Astrocyte (in vitro differentiated cells and primary cell): ENCODE results near the gene SLC7A10. TPM values are rescaled to one million over a fixed set of nuclear protein-coding genes. Genes with fewer than 3 reads are reported as not detected.

Experiments used
- DNase-seq: peaks from one replicate; pipeline ENCODE4 v3.0.0-alpha.2; 2010; ENCODE audit warnings: low read depth
- FAIRE-seq: peaks from 2 replicates; lab custom pipeline; 2011; peaks lifted over from hg19 to GRCh38; lab: Jason Lieb, UNC
- H2AFZ ChIP-seq: 2 replicates; pipeline ENCODE4 v1.6.0; 2012; ENCODE audit warnings: low read depth, low read length, inconsistent platforms
- H3K27ac ChIP-seq: 2 replicates; pipeline ENCODE4 v1.5.1; 2011; ENCODE audit warnings: low read depth, low read length, inconsistent platforms
- H3K27me3 ChIP-seq: 2 replicates; pipeline ENCODE4 v1.6.0; 2011; ENCODE audit warnings: low read length, inconsistent platforms; ENCODE audit not compliant: insufficient read depth
- H3K36me3 ChIP-seq: 2 replicates; pipeline ENCODE4 v1.5.1; 2011; ENCODE audit warnings: low read length, inconsistent platforms; ENCODE audit not compliant: insufficient read depth
- H3K4me1 ChIP-seq: 2 replicates; pipeline ENCODE4 v1.5.1; 2011; ENCODE audit warnings: low read length, inconsistent platforms; ENCODE audit not compliant: insufficient read depth
- H3K4me2 ChIP-seq: 2 replicates; pipeline ENCODE4 v1.6.0; 2012; ENCODE audit warnings: low read length, inconsistent platforms
- H3K4me3 ChIP-seq: 2 replicates; pipeline ENCODE4 v1.5.1; 2011; ENCODE audit warnings: low read depth, mild to moderate bottlenecking, low read length, inconsistent platforms; ENCODE audit not compliant: insufficient read depth
- H3K79me2 ChIP-seq: 2 replicates; pipeline ENCODE4 v1.6.0; 2012; ENCODE audit warnings: mild to moderate bottlenecking, low read length, inconsistent platforms; ENCODE audit not compliant: insufficient read depth
- H3K9ac ChIP-seq: 2 replicates; pipeline ENCODE4 v1.6.0; 2012; ENCODE audit warnings: mild to moderate bottlenecking, low read length, inconsistent platforms
- H3K9me3 ChIP-seq: 2 replicates; pipeline ENCODE4 v1.5.1; 2012; ENCODE audit warnings: low read depth, mild to moderate bottlenecking, low read length, inconsistent platforms; ENCODE audit not compliant: insufficient read depth
- H4K20me1 ChIP-seq: 2 replicates; pipeline ENCODE4 v1.6.0; 2012; ENCODE audit warnings: low read length, inconsistent platforms; ENCODE audit not compliant: insufficient read depth
- H3K27ac Mint-ChIP-seq: one replicate; pipeline ENCODE4 v1.8.0; 2021; ENCODE audit warnings: mild to moderate bottlenecking, mixed read lengths; ENCODE audit not compliant: unreplicated experiment
- H3K27me3 Mint-ChIP-seq: one replicate; pipeline ENCODE4 v1.8.0; 2021; ENCODE audit warnings: low read depth, mixed read lengths; ENCODE audit not compliant: unreplicated experiment
- H3K36me3 Mint-ChIP-seq: one replicate; pipeline ENCODE4 v1.8.0; 2021; ENCODE audit warnings: low read depth, mixed read lengths; ENCODE audit not compliant: unreplicated experiment
- H3K4me1 Mint-ChIP-seq: one replicate; pipeline ENCODE4 v1.8.0; 2021; ENCODE audit warnings: low read depth, mixed read lengths; ENCODE audit not compliant: unreplicated experiment
- H3K4me3 Mint-ChIP-seq: one replicate; pipeline ENCODE4 v1.8.0; 2021; ENCODE audit warnings: mild to moderate bottlenecking, moderate library complexity, mixed read lengths; ENCODE audit not compliant: unreplicated experiment
- H3K9me3 Mint-ChIP-seq: one replicate; pipeline ENCODE4 v1.8.0; 2021; ENCODE audit warnings: mild to moderate bottlenecking, mixed read lengths; ENCODE audit not compliant: unreplicated experiment
- EZH2 ChIP-seq: IDR thresholded peaks from 2 replicates; pipeline ENCODE4 v1.6.1; 2012; ENCODE audit warnings: mild to moderate bottlenecking, low read length, inconsistent platforms; ENCODE audit not compliant: insufficient read depth
- total RNA-seq: library from RNA; stranded (reverse); gene quantifications from 2 replicates; pipeline ENCODE4 v1.2.1, GENCODE V29; 2021
- TF ChIP-seq, protein P1 (sequence below): IDR thresholded peaks from 2 replicates; pipeline ENCODE4 v1.5.1; 2011; ENCODE audit warnings: low read depth, mild to moderate bottlenecking, inconsistent platforms, low read length, moderate library complexity; ENCODE audit not compliant: insufficient read depth

The SLC7A10 gene
- total RNA-seq, 1 donor from 2014 or later: 0.61 TPM

DNA sequence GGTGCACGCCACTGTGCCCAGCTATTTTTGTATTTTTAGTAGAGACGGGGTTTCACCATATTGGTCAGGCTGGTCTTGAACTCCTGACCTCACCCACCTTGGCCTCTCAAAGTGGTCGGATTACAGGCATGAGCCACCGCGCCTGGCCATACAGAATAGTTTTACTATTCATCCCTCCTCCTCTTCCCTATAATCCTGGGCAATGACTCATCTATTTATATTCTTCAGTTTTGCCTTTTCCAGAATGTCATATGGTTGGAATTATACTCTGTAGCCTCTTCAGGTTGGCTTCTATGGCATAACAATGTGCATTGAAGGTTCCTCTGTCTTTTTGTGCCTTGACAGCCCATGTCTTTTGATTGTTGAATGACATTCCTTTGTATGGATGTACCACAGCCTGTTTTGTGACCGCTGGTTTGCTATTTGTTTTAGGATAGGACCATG, 53.7 kb downstream of the SLC7A10 start:
- no peaks in the 10 kb centered on the region for H3K27me3 ChIP-seq
- peak; percentile 37 for FAIRE-seq
- H3K27ac Mint-ChIP-seq: no peak overlapping the region

DNA sequence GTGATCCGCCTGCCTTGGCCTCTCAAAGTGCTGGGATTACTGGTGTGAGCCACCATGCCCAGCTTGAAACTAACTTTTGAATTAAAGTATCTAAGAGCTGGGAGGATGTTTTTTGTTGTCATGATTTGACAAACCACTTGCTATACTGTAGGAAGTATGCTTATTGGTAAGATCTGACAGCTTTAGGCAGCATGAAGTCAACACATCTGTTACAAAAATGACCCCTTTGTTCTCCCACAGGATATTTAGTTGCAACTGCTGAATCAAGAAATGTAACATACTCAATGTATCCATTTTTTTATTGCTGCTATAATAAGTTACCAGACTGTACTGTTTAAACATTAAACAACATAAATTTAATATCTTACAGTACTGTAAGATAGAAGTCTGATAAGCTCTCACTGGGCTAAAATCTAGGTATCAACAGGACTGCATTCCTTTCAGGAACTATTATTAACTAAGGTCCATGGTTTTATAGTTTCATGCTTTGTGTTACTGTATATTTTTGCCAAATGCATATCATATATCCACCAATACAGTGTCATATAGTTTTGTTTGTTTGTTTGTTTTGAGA, 54.3 kb downstream of the SLC7A10 start:
- H3K4me1 ChIP-seq: peaks cover 16% of the 10 kb centered on the region
- H3K36me3 ChIP-seq: no peaks in the 10 kb centered on the region
- FAIRE-seq (no peak), DNase-seq (no peak)
- peaks cover 5% of the 10 kb centered on the region for H3K4me1 Mint-ChIP-seq
- H3K4me2 ChIP-seq: peak overlapping the region; percentile 47
- H3K9ac ChIP-seq: no peak overlapping the region
- H3K9me3 ChIP-seq: no peaks in the 10 kb centered on the region
- H3K4me3 ChIP-seq: no peak overlapping the region
- H2AFZ ChIP-seq: no peak overlapping the region
- peaks cover 14% of the 10 kb centered on the region for H3K79me2 ChIP-seq
- H3K27me3 ChIP-seq: no peaks in the 10 kb centered on the region
- no peaks in the 10 kb centered on the region for H3K27me3 Mint-ChIP-seq
- H3K4me3 Mint-ChIP-seq: no peak overlapping the region
- no peak overlapping the region for H3K27ac ChIP-seq
- peaks cover 9% of the 10 kb centered on the region for H3K36me3 Mint-ChIP-seq
- TF ChIP-seq EZH2: no peak
- TF ChIP-seq, protein P1, sequence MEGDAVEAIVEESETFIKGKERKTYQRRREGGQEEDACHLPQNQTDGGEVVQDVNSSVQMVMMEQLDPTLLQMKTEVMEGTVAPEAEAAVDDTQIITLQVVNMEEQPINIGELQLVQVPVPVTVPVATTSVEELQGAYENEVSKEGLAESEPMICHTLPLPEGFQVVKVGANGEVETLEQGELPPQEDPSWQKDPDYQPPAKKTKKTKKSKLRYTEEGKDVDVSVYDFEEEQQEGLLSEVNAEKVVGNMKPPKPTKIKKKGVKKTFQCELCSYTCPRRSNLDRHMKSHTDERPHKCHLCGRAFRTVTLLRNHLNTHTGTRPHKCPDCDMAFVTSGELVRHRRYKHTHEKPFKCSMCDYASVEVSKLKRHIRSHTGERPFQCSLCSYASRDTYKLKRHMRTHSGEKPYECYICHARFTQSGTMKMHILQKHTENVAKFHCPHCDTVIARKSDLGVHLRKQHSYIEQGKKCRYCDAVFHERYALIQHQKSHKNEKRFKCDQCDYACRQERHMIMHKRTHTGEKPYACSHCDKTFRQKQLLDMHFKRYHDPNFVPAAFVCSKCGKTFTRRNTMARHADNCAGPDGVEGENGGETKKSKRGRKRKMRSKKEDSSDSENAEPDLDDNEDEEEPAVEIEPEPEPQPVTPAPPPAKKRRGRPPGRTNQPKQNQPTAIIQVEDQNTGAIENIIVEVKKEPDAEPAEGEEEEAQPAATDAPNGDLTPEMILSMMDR: no peak
- H3K27ac Mint-ChIP-seq: no peak overlapping the region
- peaks cover 13% of the 10 kb centered on the region for H4K20me1 ChIP-seq
- peaks cover 8% of the 10 kb centered on the region for H3K9me3 Mint-ChIP-seq

More for the DNA sequence above, 53.7 kb downstream of the SLC7A10 start:
- peak; percentile 47 for DNase-seq
- Mint-ChIP-seq H3K36me3 (peaks cover 9% of the 10 kb centered on the region), H3K4me3 (no peak overlapping the region), H3K4me1 (peaks cover 5% of the 10 kb centered on the region), H3K9me3 (peaks cover 8% of the 10 kb centered on the region), H3K27me3 (no peaks in the 10 kb centered on the region)
- no peaks in the 10 kb centered on the region for H3K36me3 ChIP-seq
- TF ChIP-seq, protein P1: no peak
- TF ChIP-seq EZH2: no peak
- no peak overlapping the region for H3K27ac ChIP-seq
- peaks cover 16% of the 10 kb centered on the region for H3K4me1 ChIP-seq
- peaks cover 13% of the 10 kb centered on the region for H4K20me1 ChIP-seq
- peaks cover 15% of the 10 kb centered on the region for H3K79me2 ChIP-seq
- H3K9ac ChIP-seq: no peak overlapping the region
- H3K4me3 ChIP-seq: no peak overlapping the region
- no peak overlapping the region for H2AFZ ChIP-seq
- H3K9me3 ChIP-seq: no peaks in the 10 kb centered on the region
- peak overlapping the region; percentile 47 for H3K4me2 ChIP-seq

DNA sequence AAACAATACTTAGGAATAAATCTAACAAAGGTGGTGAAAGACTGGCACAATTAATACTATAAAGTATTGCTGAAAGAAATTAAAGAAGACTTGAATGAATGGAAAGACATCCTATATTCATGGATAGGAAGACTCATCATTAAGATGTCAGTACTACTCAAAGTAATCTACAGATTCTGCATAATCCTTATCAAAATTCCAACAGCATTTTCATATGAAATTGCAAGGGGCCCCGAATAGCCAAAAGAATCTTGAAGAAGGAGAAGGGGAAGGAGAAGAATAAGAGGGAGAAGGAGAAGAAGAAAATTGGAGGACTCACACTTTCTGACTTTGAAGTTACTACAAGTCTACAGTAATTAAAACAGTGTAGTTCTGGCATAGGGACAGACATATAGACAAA, 57.1 kb downstream of the SLC7A10 start:
- no peak overlapping the region for H3K9ac ChIP-seq
- no peaks in the 10 kb centered on the region for H3K36me3 ChIP-seq
- H3K4me3 ChIP-seq: no peak overlapping the region
- H3K79me2 ChIP-seq: no peaks in the 10 kb centered on the region
- H3K4me3 Mint-ChIP-seq: no peak overlapping the region
- no peak overlapping the region for H3K4me2 ChIP-seq
- no peak overlapping the region for H3K27ac ChIP-seq
- DNase-seq (no peak), FAIRE-seq (no peak)
- H3K9me3 Mint-ChIP-seq: peaks cover 8% of the 10 kb centered on the region
- no peaks in the 10 kb centered on the region for H3K27me3 ChIP-seq
- peaks cover 3% of the 10 kb centered on the region for H3K4me1 Mint-ChIP-seq
- H2AFZ ChIP-seq: no peak overlapping the region
- peaks cover 13% of the 10 kb centered on the region for H4K20me1 ChIP-seq
- no peak overlapping the region for H3K27ac Mint-ChIP-seq
- peaks cover 9% of the 10 kb centered on the region for H3K4me1 ChIP-seq
- no peaks in the 10 kb centered on the region for H3K9me3 ChIP-seq
- H3K36me3 Mint-ChIP-seq: peaks cover 9% of the 10 kb centered on the region
- TF ChIP-seq, protein P1: no peak
- TF ChIP-seq EZH2: no peak
- no peaks in the 10 kb centered on the region for H3K27me3 Mint-ChIP-seq
